H1 (cell line): ENCODE data around the gene PRSS12. TPM values are rescaled to one million over a fixed set of nuclear protein-coding genes. Genes with fewer than 3 reads are reported as not detected.

ENCODE experiments used
- CTCF ChIA-PET: fragments of 300-600 bp; sonication (Branson Sonifier 250); formaldehyde crosslinking; loops from one replicate; lab custom pipeline; 2021; ENCODE audit not compliant: partially characterized antibody; lab: Charles Lee
- POLR2A ChIA-PET: fragments of 300-600 bp; sonication (Branson Sonifier 250); formaldehyde crosslinking; loops from one replicate; lab custom pipeline; 2021; ENCODE audit warnings: inconsistent platforms; ENCODE audit not compliant: partially characterized antibody; lab: Charles Lee
- DNase-seq, 2 experiments: peaks; one replicate each; pipeline versions ENCODE4 v3.0.0 to v3.0.0-alpha.2; 2010 to 2022; ENCODE audit warnings: low spot score in 2 of 2, low read depth in 1 of 2, mixed read lengths in 1 of 2
- FAIRE-seq: peaks from 2 replicates; lab custom pipeline; 2011; peaks lifted over from hg19 to GRCh38; lab: Jason Lieb, UNC
- H2AFZ ChIP-seq: 2 replicates; pipeline ENCODE4 v1.8.1; 2012; ENCODE audit warnings: low read length, inconsistent platforms
- H2AK5ac ChIP-seq: 2 replicates; pipeline ENCODE4 v1.6.1; 2013; ENCODE audit warnings: low read depth, low read length
- H2BK120ac ChIP-seq: replicated peaks from 2 replicates; pipeline ENCODE3; 2013; ENCODE audit warnings: low read depth, low read length, inconsistent platforms
- H2BK12ac ChIP-seq: 2 replicates; pipeline ENCODE4 v1.6.1; 2013; ENCODE audit warnings: low read depth, low read length
- H2BK15ac ChIP-seq: 2 replicates; pipeline ENCODE4 v1.6.1; 2013; ENCODE audit warnings: low read length
- H2BK20ac ChIP-seq: 2 replicates; pipeline ENCODE4 v1.6.1; 2013; ENCODE audit warnings: low read length
- H2BK5ac ChIP-seq: 2 replicates; pipeline ENCODE4 v1.6.1; 2013; ENCODE audit warnings: low read depth, low read length
- H3K14ac ChIP-seq: 2 replicates; pipeline ENCODE4 v1.6.1; 2013; ENCODE audit warnings: inconsistent platforms; ENCODE audit not compliant: insufficient read length
- H3K18ac ChIP-seq: 2 replicates; pipeline ENCODE4 v1.6.1; 2013; ENCODE audit warnings: low read length; ENCODE audit errors: extremely low read depth
- H3K23ac ChIP-seq: 2 replicates; pipeline ENCODE4 v1.6.1; 2013; ENCODE audit warnings: inconsistent platforms; ENCODE audit not compliant: insufficient read length
- H3K23me2 ChIP-seq: 2 replicates; pipeline ENCODE4 v1.6.1; 2013; ENCODE audit warnings: low read depth, low read length
- H3K27ac ChIP-seq: 2 replicates; pipeline ENCODE4 v1.6.1; 2011; ENCODE audit warnings: low read depth, low read length, inconsistent platforms
- H3K27me3 ChIP-seq, 4 experiments: replicated peaks in 1 of 4; 1 replicate in 1 of 4; 2 replicates in 3 of 4; pipeline versions ENCODE4 v1.6.1 to v1.8.1; 2011 to 2013; ENCODE audit warnings: low read length in 3 of 4, mild to moderate bottlenecking in 3 of 4, inconsistent platforms in 2 of 4, mixed read lengths in 2 of 4, moderate library complexity in 1 of 4; ENCODE audit not compliant: control insufficient read depth in 3 of 4, insufficient read depth in 3 of 4; ENCODE audit errors: extremely low read depth in 1 of 4
- H3K36me3 ChIP-seq, 4 experiments: 2 replicates each; pipeline versions ENCODE4 v1.6.1 to v1.8.1; 2011 to 2013; ENCODE audit warnings: mild to moderate bottlenecking in 4 of 4, low read length in 3 of 4, moderate library complexity in 2 of 4, control low read depth in 1 of 4, inconsistent platforms in 1 of 4; ENCODE audit not compliant: insufficient read depth in 4 of 4, control insufficient read depth in 2 of 4
- H3K4ac ChIP-seq: replicated peaks from 2 replicates; pipeline ENCODE3; 2013; ENCODE audit warnings: low read length, low read depth, mixed read lengths, inconsistent platforms; ENCODE audit not compliant: insufficient read length
- H3K4me1 ChIP-seq, 4 experiments: replicated peaks in 1 of 4; 1 replicate in 1 of 4; 2 replicates in 3 of 4; pipeline versions ENCODE4 v1.6.1 to v1.8.1; 2011 to 2013; ENCODE audit warnings: low read length in 3 of 4, inconsistent platforms in 2 of 4, mixed read lengths in 1 of 4; ENCODE audit not compliant: insufficient read depth in 4 of 4, control insufficient read depth in 3 of 4
- H3K4me2 ChIP-seq, 2 experiments: 2 replicates each; pipeline versions ENCODE4 v1.6.1 to v1.8.1; 2011 to 2013; ENCODE audit warnings: low read depth in 2 of 2, low read length in 2 of 2, control low read depth in 1 of 2, inconsistent platforms in 1 of 2, mild to moderate bottlenecking in 1 of 2; ENCODE audit not compliant: insufficient read depth in 1 of 2
- H3K4me3 ChIP-seq, 4 experiments: fragments of 200-600, 300-600 bp in 1 of 4; sonication (generic), shearing (Covaris generic), sonication (Bioruptor Twin) in 1 of 4; 2 replicates each; pipeline versions ENCODE4 v1.5.1 to v1.8.1; 2011 to 2016; ENCODE audit warnings: low read length in 4 of 4, low read depth in 3 of 4, control low read depth in 2 of 4, inconsistent platforms in 2 of 4, mild to moderate bottlenecking in 2 of 4, mixed read lengths in 1 of 4, moderate library complexity in 1 of 4; ENCODE audit not compliant: insufficient read depth in 2 of 4; ENCODE audit errors: extremely low read depth in 1 of 4
- H3K56ac ChIP-seq: replicated peaks from 2 replicates; pipeline ENCODE3; 2013; ENCODE audit warnings: low read depth, mild to moderate bottlenecking, mixed read lengths, low read length, inconsistent platforms; ENCODE audit not compliant: insufficient read length
- H3K79me1 ChIP-seq: 2 replicates; pipeline ENCODE4 v1.6.1; 2013; ENCODE audit warnings: low read depth, low read length, control low read depth
- H3K79me2 ChIP-seq, 2 experiments: 2 replicates each; pipeline versions ENCODE4 v1.6.1 to v1.8.1; 2012 to 2013; ENCODE audit warnings: low read length in 2 of 2, mild to moderate bottlenecking in 2 of 2, inconsistent platforms in 1 of 2; ENCODE audit not compliant: insufficient read depth in 2 of 2, control insufficient read depth in 1 of 2
- H3K9ac ChIP-seq, 4 experiments: replicated peaks in 1 of 4; 1 replicate in 1 of 4; 2 replicates in 3 of 4; pipeline versions ENCODE4 v1.6.1 to v1.8.1; 2011 to 2013; ENCODE audit warnings: low read depth in 3 of 4, low read length in 3 of 4, control low read depth in 2 of 4, mild to moderate bottlenecking in 2 of 4, moderate library complexity in 2 of 4, inconsistent platforms in 1 of 4; ENCODE audit errors: extremely low read depth in 1 of 4
- H3K9me3 ChIP-seq, 2 experiments: 2 replicates each; pipeline versions ENCODE4 v1.6.1 to v1.8.1; 2012 to 2013; ENCODE audit warnings: mild to moderate bottlenecking in 2 of 2, moderate library complexity in 2 of 2, control low read depth in 1 of 2, inconsistent platforms in 1 of 2, low read depth in 1 of 2, low read length in 1 of 2, mixed read lengths in 1 of 2; ENCODE audit not compliant: insufficient read depth in 2 of 2
- H4K20me1 ChIP-seq, 2 experiments: replicated peaks in 1 of 2; 2 replicates each; pipeline versions ENCODE3 to v1.8.1; 2011 to 2013; ENCODE audit warnings: inconsistent platforms in 2 of 2, low read length in 2 of 2, mild to moderate bottlenecking in 1 of 2; ENCODE audit not compliant: insufficient read depth in 2 of 2, control insufficient read depth in 1 of 2
- H4K5ac ChIP-seq: 2 replicates; pipeline ENCODE4 v1.6.1; 2013; ENCODE audit warnings: low read length, low read depth, mixed read lengths, inconsistent platforms; ENCODE audit not compliant: insufficient read length
- H4K8ac ChIP-seq: 2 replicates; pipeline ENCODE4 v1.8.0; 2013; ENCODE audit warnings: mild to moderate bottlenecking, moderate library complexity, low read length, inconsistent platforms; ENCODE audit not compliant: insufficient read depth; ENCODE audit errors: extremely low read depth
- H4K91ac ChIP-seq: replicated peaks from 2 replicates; pipeline ENCODE3; 2013; ENCODE audit warnings: low read length, mixed read lengths, inconsistent platforms; ENCODE audit not compliant: insufficient read length
- ASH2L ChIP-seq: fragments of 200-600, 300-600 bp; sonication (generic); IDR thresholded peaks from one replicate; pipeline ENCODE4 v1.7.1; 2017; ENCODE audit warnings: low read length
- EGR1 ChIP-seq: IDR thresholded peaks from 2 replicates; pipeline ENCODE4 v1.6.1; 2011; ENCODE audit warnings: low read depth, low read length, borderline replicate concordance
- EP300 ChIP-seq, 2 experiments: IDR thresholded peaks; 1 replicate in 1 of 2; 2 replicates in 1 of 2; pipeline ENCODE4 v1.6.1; 2011 to 2012; ENCODE audit warnings: low read depth in 2 of 2, low read length in 2 of 2, mild to moderate bottlenecking in 2 of 2, borderline replicate concordance in 1 of 2, inconsistent platforms in 1 of 2, moderate library complexity in 1 of 2
- MAX ChIP-seq: IDR thresholded peaks from 2 replicates; pipeline ENCODE4 v1.6.1; 2012; ENCODE audit warnings: inconsistent platforms
- POLR2A ChIP-seq, 2 experiments: IDR thresholded peaks; 1 replicate in 1 of 2; 2 replicates in 1 of 2; pipeline ENCODE4 v1.6.1; 2011; ENCODE audit warnings: low read depth in 2 of 2, low read length in 2 of 2, mild to moderate bottlenecking in 2 of 2; ENCODE audit errors: control extremely low read depth in 1 of 2
- RAD21 ChIP-seq, 2 experiments: IDR thresholded peaks in 1 of 2; conservative IDR thresholded peaks in 1 of 2; 2 replicates each; pipeline ENCODE4 v1.6.1; 2011; ENCODE audit warnings: low read depth in 2 of 2, low read length in 2 of 2, improper control_type of control experiment in 1 of 2, inconsistent platforms in 1 of 2, mild to moderate bottlenecking in 1 of 2, moderate library complexity in 1 of 2
- SIX5 ChIP-seq: IDR thresholded peaks from 2 replicates; pipeline ENCODE4 v1.6.1; 2011; ENCODE audit warnings: mild to moderate bottlenecking, low read depth, low read length
- SP1 ChIP-seq: IDR thresholded peaks from 2 replicates; pipeline ENCODE4 v1.6.1; 2011; ENCODE audit warnings: low read depth, low read length
- TEAD4 ChIP-seq: IDR thresholded peaks from 2 replicates; pipeline ENCODE4 v1.6.1; 2012; ENCODE audit warnings: low read depth, low read length, inconsistent platforms, mixed read lengths
- WGBS, 2 experiments: shearing (Covaris generic) in 1 of 2; methylation state at CpG; one replicate each; pipeline versions ENCODE4 v1.1.6 to v1.1.7; 2013 to 2015; ENCODE audit warnings: low lambda C conversion rate in 2 of 2, mixed read lengths in 2 of 2, inconsistent platforms in 1 of 2, low coverage in 1 of 2, missing lambda C conversion rate in 1 of 2; ENCODE audit not compliant: insufficient replicate concordance in 2 of 2, insufficient coverage in 1 of 2, insufficient read length in 1 of 2; ENCODE audit errors: extremely low coverage in 1 of 2, missing lambda C conversion rate in 1 of 2; 5-methylcytosine and 5-hydroxymethylcytosine counted together
- polyA plus RNA-seq, 7 experiments: library from polyadenylated mRNA; depleted of rRNA in 3 of 7; stranded (reverse) in 5 of 7; unstranded in 2 of 7; fragments of >200 nt in 5 of 7; fragments of 200-250 nt in 2 of 7; gene quantifications; 1 replicate in 5 of 7; 2 replicates in 1 of 7; 4 replicates in 1 of 7; pipeline versions ENCODE4 v1.2.1 to v1.2.3, GENCODE V29; 2011 to 2013; ENCODE audit warnings: missing spikeins in 2 of 7, mixed read lengths in 2 of 7
- total RNA-seq: library from RNA; stranded (reverse); fragmentation: NEBNext Ultra II Directional; extraction: Animal tissue kit (Norgen Biotek cat#: 25700); gene quantifications from 2 replicates; pipeline ENCODE4 v1.2.1, GENCODE V29; 2021
- TF ChIP-seq, protein P1 (sequence below): IDR thresholded peaks from 2 replicates; pipeline ENCODE4 v1.6.1; 2011; ENCODE audit warnings: low read depth, mild to moderate bottlenecking, low read length; ENCODE audit not compliant: insufficient read depth

The PRSS12 gene
- total and polyA plus RNA-seq, 2 of the 8 experiments (the other 6 are each of a cell fraction or from before 2014, with no cell fraction given), result 2.6 to 9.3 TPM

DNA sequence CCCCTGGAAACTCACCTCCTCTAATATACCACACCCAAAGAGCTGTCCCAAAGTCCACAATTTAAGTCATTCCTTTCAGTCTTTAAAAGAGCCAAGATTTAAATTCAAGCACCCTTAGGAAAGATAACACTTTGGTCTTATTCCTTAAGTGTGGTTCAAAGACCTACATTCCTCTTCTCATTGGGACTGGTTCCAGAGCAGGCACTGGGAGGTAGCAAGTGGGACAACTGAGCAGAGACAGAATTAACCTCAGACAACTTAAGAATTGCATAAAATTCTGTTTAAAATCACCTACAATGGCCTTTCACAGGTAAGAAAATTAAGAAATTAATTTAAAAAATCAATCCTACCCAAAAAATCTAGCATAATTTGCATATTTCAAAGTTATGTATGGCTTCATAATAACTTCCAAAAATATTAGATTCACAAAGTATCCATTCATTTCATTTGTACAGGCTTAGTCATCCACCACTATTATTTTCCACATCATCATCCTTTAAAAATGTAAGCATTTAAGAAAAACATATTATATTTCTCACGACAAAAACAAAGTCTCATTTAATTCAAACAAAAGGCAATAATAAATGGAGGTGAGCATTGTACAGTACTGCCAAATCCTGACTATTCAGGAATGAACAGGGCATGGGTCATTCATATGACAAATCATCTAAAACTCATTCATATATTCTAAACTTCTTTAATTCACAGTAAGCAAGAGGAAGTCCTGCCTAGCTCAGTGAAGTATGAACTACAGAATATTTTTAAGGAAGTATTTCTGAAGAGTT, 13.6 kb downstream of the PRSS12 start:
- 88 to 100% methylated on average over 1 of the region's 1 CpG for WGBS, 2 experiments
- Histone ChIP-seq H2BK5ac (no peak overlapping the region), H3K79me2 (no peaks in the 10 kb centered on the region), H4K20me1 (no peaks in the 10 kb centered on the region), H3K23me2 (no peaks in the 10 kb centered on the region), H3K4me2 (no peak overlapping the region), H3K9me3 (no peaks in the 10 kb centered on the region), H3K23ac (no peak overlapping the region), H3K18ac (no peak overlapping the region), H3K27ac (no peak overlapping the region), H3K79me1 (no peaks in the 10 kb centered on the region), H3K27me3 (no peaks in the 10 kb centered on the region), H4K91ac (no peak overlapping the region), H2BK15ac (no peak overlapping the region), H2BK12ac (no peak overlapping the region), H3K4me1 (peaks cover 0 to 6% (median 2%) of the 10 kb centered on the region in 4 experiments; a peak in 3 of 7 replicates), H2BK120ac (no peak overlapping the region), H2AFZ (no peak overlapping the region), H3K14ac (no peak overlapping the region), H3K56ac (no peak overlapping the region), H2BK20ac (no peak overlapping the region), H3K4me3 (no peak overlapping the region), H3K9ac (no peak overlapping the region), H2AK5ac (no peak overlapping the region), H3K36me3 (no peaks in the 10 kb centered on the region), H3K4ac (no peak overlapping the region), H4K5ac (no peak overlapping the region), H4K8ac (no peak overlapping the region)
- POLR2A ChIA-PET, result no interaction called here
- TF ChIP-seq, protein P1, sequence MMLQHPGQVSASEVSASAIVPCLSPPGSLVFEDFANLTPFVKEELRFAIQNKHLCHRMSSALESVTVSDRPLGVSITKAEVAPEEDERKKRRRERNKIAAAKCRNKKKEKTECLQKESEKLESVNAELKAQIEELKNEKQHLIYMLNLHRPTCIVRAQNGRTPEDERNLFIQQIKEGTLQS, result no peak
- TF ChIP-seq SP1, result no peak
- no peak for TF ChIP-seq MAX
- TF ChIP-seq RAD21 (IDR thresholded peaks at IDR 0.05 in 1 of 2, conservative IDR thresholded peaks at IDR 0.05 in 1 of 2; ENCODE audit: low read depth in 2 of 2, low read length in 2 of 2), result no peak
- TF ChIP-seq POLR2A (IDR thresholded peaks at IDR 0.05; ENCODE audit: control extremely low read depth in 1 of 2, low read depth in 2 of 2, low read length in 2 of 2), result no peak
- TF ChIP-seq EGR1, result no peak
- no peak for TF ChIP-seq EP300 (IDR thresholded peaks at IDR 0.05; ENCODE audit: borderline replicate concordance in 1 of 2, low read depth in 2 of 2, low read length in 2 of 2)
- no peak for TF ChIP-seq ASH2L
- TF ChIP-seq TEAD4, result no peak
- no peak for TF ChIP-seq SIX5
- DNase-seq, result no peak
- CTCF ChIA-PET, result interaction anchor here (8.4 kb wide), 1 partner anchor 15 kb away, joined by 62 read pairs; the partner anchor contains the start of gene PRSS12
- FAIRE-seq, result no peak
